Ammon's horn (tissue), 1 donor: ENCODE data around the gene DYNC1I1.
A peak's percentile ranks its signal among the peaks of the same experiment; 100 is the strongest.

Experiments used
- DNase-seq: peaks from one replicate; pipeline ENCODE4 v3.0.0-alpha.2; 2016; ENCODE audit warnings: low spot score

DYNC1I1 gene

GRCh38 chr7:96021568-96021967 is 249.2 kb downstream of the DYNC1I1 start:
- no peak for DNase-seq

GRCh38 chr7:96023387-96023786 is 251.0 kb downstream of the DYNC1I1 start:
- DNase-seq = no peak

- DNase-seq = no peak
Measured at GRCh38 chr7:96026010-96026409, 253.7 kb downstream of the DYNC1I1 start.

GRCh38 chr7:96026611-96027010 is 254.3 kb downstream of the DYNC1I1 start:
- peak; percentile 37 for DNase-seq

GRCh38 chr7:96028729-96029128 is 256.4 kb downstream of the DYNC1I1 start:
- no peak for DNase-seq

GRCh38 chr7:96033009-96033598 is 260.8 kb downstream of the DYNC1I1 start:
- DNase-seq = peak; percentile 38

GRCh38 chr7:96034940-96035727 is 262.8 kb downstream of the DYNC1I1 start:
- peak; percentile 35 for DNase-seq

GRCh38 chr7:96040250-96040772 is 268.0 kb downstream of the DYNC1I1 start:
- DNase-seq = no peak

- DNase-seq = no peak
Measured at GRCh38 chr7:96041171-96041570, 268.8 kb downstream of the DYNC1I1 start.

- no peak for DNase-seq
Measured at GRCh38 chr7:96045181-96045580, 272.8 kb downstream of the DYNC1I1 start.

- DNase-seq = no peak
Measured at GRCh38 chr7:96045919-96046318, 273.6 kb downstream of the DYNC1I1 start.

- no peak for DNase-seq
Measured at GRCh38 chr7:96052289-96052688, 279.9 kb downstream of the DYNC1I1 start.

GRCh38 chr7:96052860-96053470 is 280.6 kb downstream of the DYNC1I1 start:
- DNase-seq = no peak

GRCh38 chr7:96055717-96056116 is 283.4 kb downstream of the DYNC1I1 start:
- DNase-seq = no peak

GRCh38 chr7:96059075-96059474 is 286.7 kb downstream of the DYNC1I1 start:
- DNase-seq = no peak

GRCh38 chr7:96061009-96061408 is 288.7 kb downstream of the DYNC1I1 start:
- no peak for DNase-seq

- DNase-seq = no peak
Measured at GRCh38 chr7:96061844-96062243, 289.5 kb downstream of the DYNC1I1 start.

GRCh38 chr7:96067321-96067720 is 295.0 kb downstream of the DYNC1I1 start:
- DNase-seq = no peak

GRCh38 chr7:96069401-96069800 is 297.0 kb downstream of the DYNC1I1 start:
- DNase-seq = no peak

GRCh38 chr7:96074871-96075270 is 302.5 kb downstream of the DYNC1I1 start:
- DNase-seq = no peak

- DNase-seq = peak; percentile 81
Measured at GRCh38 chr7:96075510-96076349, 303.4 kb downstream of the DYNC1I1 start.

GRCh38 chr7:96076350-96076707 is 304.0 kb downstream of the DYNC1I1 start:
- DNase-seq = no peak
